Mesenchymal stem cell (in vitro differentiated cells and primary cell): ENCODE measurements around the gene RBM22.

Experiments
- DNase-seq: peaks from one replicate; pipeline ENCODE4 v3.0.0-alpha.2; 2013
- H2AFZ ChIP-seq: one replicate; pipeline ENCODE4 v1.6.1; 2013; ENCODE audit warnings: low read depth, mild to moderate bottlenecking, control low read depth, inconsistent platforms, low read length, moderate library complexity
- H2AK5ac ChIP-seq: 2 replicates; pipeline ENCODE4 v1.6.1; 2013; ENCODE audit warnings: low read length, moderate library complexity, mild to moderate bottlenecking, inconsistent platforms; ENCODE audit not compliant: severe bottlenecking
- H2BK120ac ChIP-seq: one replicate; pipeline ENCODE4 v1.6.1; 2013; ENCODE audit warnings: low read depth, mild to moderate bottlenecking, inconsistent platforms, low read length, moderate library complexity
- H2BK12ac ChIP-seq, 2 experiments: one replicate each; pipeline ENCODE4 v1.6.1; 2013; ENCODE audit warnings: inconsistent platforms in 2 of 2, low read length in 2 of 2, mild to moderate bottlenecking in 2 of 2, moderate library complexity in 2 of 2, control low read depth in 1 of 2
- H2BK15ac ChIP-seq: one replicate; pipeline ENCODE4 v1.6.1; 2013; ENCODE audit warnings: mild to moderate bottlenecking, low read depth, inconsistent platforms; ENCODE audit not compliant: poor library complexity, severe bottlenecking
- H2BK5ac ChIP-seq: 2 replicates; pipeline ENCODE4 v1.6.1; 2013; ENCODE audit warnings: low read depth, mild to moderate bottlenecking, low read length, control low read depth, inconsistent platforms; ENCODE audit not compliant: poor library complexity, severe bottlenecking
- H3K14ac ChIP-seq, 2 experiments: one replicate each; pipeline ENCODE4 v1.6.1; 2013; ENCODE audit warnings: inconsistent platforms in 2 of 2, low read length in 2 of 2, control low read depth in 1 of 2, mild to moderate bottlenecking in 1 of 2, moderate library complexity in 1 of 2
- H3K18ac ChIP-seq, 2 experiments: one replicate each; pipeline ENCODE4 v1.6.1; 2013; ENCODE audit warnings: inconsistent platforms in 2 of 2, low read length in 2 of 2, control low read depth in 1 of 2, low read depth in 1 of 2, mild to moderate bottlenecking in 1 of 2
- H3K23ac ChIP-seq, 2 experiments: one replicate each; pipeline ENCODE4 v1.6.1; 2013; ENCODE audit warnings: inconsistent platforms in 2 of 2, low read length in 2 of 2, mild to moderate bottlenecking in 2 of 2, moderate library complexity in 2 of 2, control low read depth in 1 of 2
- H3K27ac ChIP-seq: 2 replicates; pipeline ENCODE4 v1.5.1; 2013; ENCODE audit warnings: mild to moderate bottlenecking, moderate library complexity, low read length, control low read depth, inconsistent platforms; ENCODE audit not compliant: poor library complexity, severe bottlenecking
- H3K27me3 ChIP-seq, 2 experiments: 2 replicates each; pipeline versions ENCODE4 v1.6.1 to v1.7.0; 2013; ENCODE audit warnings: low read length in 2 of 2, mild to moderate bottlenecking in 2 of 2, moderate library complexity in 2 of 2, control low read depth in 1 of 2, inconsistent platforms in 1 of 2; ENCODE audit not compliant: control insufficient read depth in 1 of 2, insufficient read depth in 1 of 2
- H3K36me3 ChIP-seq, 2 experiments: 2 replicates each; pipeline versions ENCODE4 v1.6.1 to v1.7.0; 2013; ENCODE audit warnings: low read length in 2 of 2, control low read depth in 1 of 2, inconsistent platforms in 1 of 2, low read depth in 1 of 2, mild to moderate bottlenecking in 1 of 2; ENCODE audit not compliant: insufficient read depth in 2 of 2, control insufficient read depth in 1 of 2
- H3K4ac ChIP-seq, 2 experiments: one replicate each; pipeline ENCODE4 v1.6.1; 2013; ENCODE audit warnings: inconsistent platforms in 2 of 2, low read length in 2 of 2, mild to moderate bottlenecking in 2 of 2, moderate library complexity in 2 of 2, control low read depth in 1 of 2, low read depth in 1 of 2
- H3K4me1 ChIP-seq: 2 replicates; pipeline ENCODE4 v1.6.1; 2013; ENCODE audit warnings: low read depth, low read length, control low read depth; ENCODE audit not compliant: control insufficient read depth, insufficient read depth
- H3K4me2 ChIP-seq: 2 replicates; pipeline ENCODE4 v1.6.1; 2013; ENCODE audit warnings: low read length, mild to moderate bottlenecking, inconsistent platforms; ENCODE audit not compliant: poor library complexity, severe bottlenecking
- H3K4me3 ChIP-seq, 2 experiments: 2 replicates each; pipeline versions ENCODE4 v1.5.1 to v1.7.0; 2013; ENCODE audit warnings: low read length in 2 of 2, mild to moderate bottlenecking in 2 of 2, control low read depth in 1 of 2, low read depth in 1 of 2; ENCODE audit not compliant: insufficient read depth in 1 of 2
- H3K79me1 ChIP-seq: replicated peaks from 2 replicates; pipeline ENCODE4 v1.6.1; 2013; ENCODE audit warnings: mild to moderate bottlenecking, control low read depth, low read length, inconsistent platforms; ENCODE audit not compliant: poor library complexity, severe bottlenecking
- H3K9ac ChIP-seq: 2 replicates; pipeline ENCODE4 v1.7.0; 2013; ENCODE audit warnings: mild to moderate bottlenecking, low read length, moderate library complexity
- H3K9me3 ChIP-seq: 2 replicates; pipeline ENCODE4 v1.7.0; 2013; ENCODE audit warnings: mild to moderate bottlenecking, low read length; ENCODE audit not compliant: control insufficient read depth
- H4K8ac ChIP-seq: one replicate; pipeline ENCODE4 v1.6.1; 2013; ENCODE audit warnings: inconsistent platforms, mild to moderate bottlenecking, low read length, moderate library complexity
- H4K91ac ChIP-seq: one replicate; pipeline ENCODE4 v1.6.1; 2013; ENCODE audit warnings: mild to moderate bottlenecking, low read length, inconsistent platforms
- WGBS: methylation state at CpG from one replicate; pipeline ENCODE4 v1.1.7; 2013; ENCODE audit warnings: mixed read lengths; 5-methylcytosine and 5-hydroxymethylcytosine counted together

Gene RBM22

DNA sequence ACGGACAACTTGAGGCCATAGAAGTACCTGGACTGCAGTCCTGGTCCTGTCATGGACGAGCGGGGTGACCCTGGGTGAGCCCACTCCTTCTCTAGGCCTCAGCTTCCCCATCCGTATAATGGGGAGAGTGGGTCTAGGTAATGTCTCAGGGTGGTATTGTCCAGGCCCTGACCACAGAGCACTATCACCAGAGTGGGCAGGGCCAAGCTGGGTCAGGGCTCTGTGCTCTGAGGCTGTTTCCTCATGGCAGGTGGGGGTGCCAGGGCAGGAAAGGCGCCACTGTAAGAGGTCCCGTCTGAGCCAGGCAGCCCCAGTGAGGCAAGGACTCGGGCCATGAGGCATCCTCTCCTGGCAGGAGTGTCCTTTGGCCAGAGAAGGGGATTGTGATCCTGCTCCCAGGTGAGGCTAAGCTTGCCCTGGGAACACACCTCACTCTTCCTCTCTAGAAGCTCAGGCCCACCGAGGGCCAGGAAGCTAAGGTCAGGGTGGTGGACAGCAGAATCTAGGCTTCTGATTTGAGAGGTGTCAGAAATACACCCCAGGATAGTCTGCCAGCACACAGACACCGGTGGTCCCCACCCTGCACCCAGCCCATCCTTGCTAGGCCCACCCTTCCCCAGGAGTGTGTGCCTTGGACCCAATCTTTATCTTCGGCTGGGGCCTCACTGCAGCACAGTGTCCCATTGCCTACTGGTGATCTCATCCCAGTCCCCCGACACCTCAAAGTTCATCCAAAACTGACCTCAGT, 41.3 kb downstream of the RBM22 start:
- Histone ChIP-seq H3K9ac (no peak overlapping the region), H3K36me3 (no peaks in the 10 kb centered on the region), H2BK15ac (no peak overlapping the region), H4K8ac (no peak overlapping the region), H2BK5ac (no peak overlapping the region), H2AFZ (no peak overlapping the region), H3K14ac (no peak overlapping the region), H2BK12ac (no peak overlapping the region), H3K4me2 (no peak overlapping the region), H3K27ac (no peak overlapping the region), H2AK5ac (no peak overlapping the region), H4K91ac (no peak overlapping the region), H3K18ac (peak overlapping the region in 1 of 2 experiments; percentile 6), H3K27me3 (peaks cover 16 to 19% of the 10 kb centered on the region in 2 experiments), H3K23ac (no peak overlapping the region), H3K4me1 (peaks cover 12% of the 10 kb centered on the region), H3K79me1 (no peaks in the 10 kb centered on the region), H3K4me3 (no peak overlapping the region), H2BK120ac (no peak overlapping the region), H3K9me3 (no peaks in the 10 kb centered on the region), H3K4ac (no peak overlapping the region)
- 87% methylated on average over 8 of the region's 11 CpGs for WGBS
- no peak for DNase-seq

GRCh38 chr5:150658699-150659265, 42.1 kb downstream of the RBM22 start:
- 51% methylated on average over 3 of the region's 3 CpGs for WGBS
- no peak for DNase-seq
- H3K4ac ChIP-seq: no peak overlapping the region

GRCh38 chr5:150658121-150658520, 42.7 kb downstream of the RBM22 start:
- Histone ChIP-seq H4K8ac (no peak overlapping the region), H2BK15ac (peak overlapping the region; percentile 39), H2BK5ac (no peak overlapping the region), H3K4ac (no peak overlapping the region), H3K27ac (no peak overlapping the region), H3K9me3 (no peaks in the 10 kb centered on the region), H3K79me1 (no peaks in the 10 kb centered on the region), H3K14ac (no peak overlapping the region), H2AFZ (no peak overlapping the region), H3K4me1 (peaks cover 15% of the 10 kb centered on the region), H2AK5ac (peak overlapping the region; percentile 5), H4K91ac (no peak overlapping the region), H2BK12ac (no peak overlapping the region), H3K18ac (no peak overlapping the region), H3K36me3 (peaks cover 0 to 4% of the 10 kb centered on the region in 2 experiments), H3K23ac (no peak overlapping the region), H3K9ac (no peak overlapping the region), H2BK120ac (no peak overlapping the region), H3K4me2 (no peak overlapping the region), H3K4me3 (no peak overlapping the region), H3K27me3 (peaks cover 15 to 16% of the 10 kb centered on the region in 2 experiments)
- 100% methylated on average over 2 of the region's 4 CpGs for WGBS
- no peak for DNase-seq

More at GRCh38 chr5:150658699-150659265, 42.1 kb downstream of the RBM22 start:
- Histone ChIP-seq H3K9me3 (no peaks in the 10 kb centered on the region), H4K8ac (no peak overlapping the region), H3K23ac (no peak overlapping the region), H3K79me1 (no peaks in the 10 kb centered on the region), H4K91ac (no peak overlapping the region), H2BK12ac (no peak overlapping the region), H3K18ac (no peak overlapping the region), H3K9ac (no peak overlapping the region), H2AFZ (no peak overlapping the region), H2BK5ac (no peak overlapping the region), H3K4me2 (no peak overlapping the region), H2BK15ac (no peak overlapping the region), H3K27ac (no peak overlapping the region), H3K4me3 (no peak overlapping the region), H2BK120ac (no peak overlapping the region), H3K14ac (no peak overlapping the region), H3K36me3 (no peaks in the 10 kb centered on the region), H3K4me1 (peaks cover 12% of the 10 kb centered on the region), H3K27me3 (peaks cover 15 to 16% of the 10 kb centered on the region in 2 experiments), H2AK5ac (no peak overlapping the region)
